Choroid plexus epithelial cell (primary cell): ENCODE measurements around the gene RAVER2.

Source experiments
- DNase-seq: peaks from one replicate; pipeline ENCODE4 v3.0.0-alpha.2; 2010; ENCODE audit warnings: low read depth
- H3K4me3 ChIP-seq: 2 replicates; pipeline ENCODE4 v1.5.1; 2011; ENCODE audit warnings: low read depth, mild to moderate bottlenecking, control low read depth, low read length, moderate library complexity
- TF ChIP-seq, protein P1 (sequence below): conservative IDR thresholded peaks from 2 replicates; pipeline ENCODE4 v1.5.1; 2011; ENCODE audit warnings: low read depth, mild to moderate bottlenecking, control low read depth, inconsistent platforms, low read length, moderate library complexity

RAVER2 gene

DNA sequence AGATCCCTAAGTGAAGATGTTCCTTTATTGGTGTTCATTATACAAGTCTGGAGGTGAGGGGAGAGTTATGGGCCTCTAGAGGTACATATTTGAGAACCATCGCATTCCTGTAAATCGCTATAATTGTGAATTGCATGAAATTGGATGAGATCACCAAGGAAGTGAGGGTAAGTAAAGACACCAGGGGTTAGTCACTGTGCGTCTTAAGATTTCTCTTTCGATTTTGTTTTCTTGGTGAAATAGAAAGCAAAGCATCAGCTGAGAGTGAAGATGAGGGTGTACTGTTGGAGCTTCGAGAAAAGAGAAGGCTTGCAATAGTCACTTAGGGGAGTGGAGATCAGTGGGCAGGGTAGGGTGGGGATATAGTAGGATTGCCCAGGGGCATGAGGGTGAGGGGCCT lies 82.1 kb downstream of the RAVER2 start:
- H3K4me3 ChIP-seq = no peak overlapping the region
- peak; percentile 28 for DNase-seq
- TF ChIP-seq, protein P1, sequence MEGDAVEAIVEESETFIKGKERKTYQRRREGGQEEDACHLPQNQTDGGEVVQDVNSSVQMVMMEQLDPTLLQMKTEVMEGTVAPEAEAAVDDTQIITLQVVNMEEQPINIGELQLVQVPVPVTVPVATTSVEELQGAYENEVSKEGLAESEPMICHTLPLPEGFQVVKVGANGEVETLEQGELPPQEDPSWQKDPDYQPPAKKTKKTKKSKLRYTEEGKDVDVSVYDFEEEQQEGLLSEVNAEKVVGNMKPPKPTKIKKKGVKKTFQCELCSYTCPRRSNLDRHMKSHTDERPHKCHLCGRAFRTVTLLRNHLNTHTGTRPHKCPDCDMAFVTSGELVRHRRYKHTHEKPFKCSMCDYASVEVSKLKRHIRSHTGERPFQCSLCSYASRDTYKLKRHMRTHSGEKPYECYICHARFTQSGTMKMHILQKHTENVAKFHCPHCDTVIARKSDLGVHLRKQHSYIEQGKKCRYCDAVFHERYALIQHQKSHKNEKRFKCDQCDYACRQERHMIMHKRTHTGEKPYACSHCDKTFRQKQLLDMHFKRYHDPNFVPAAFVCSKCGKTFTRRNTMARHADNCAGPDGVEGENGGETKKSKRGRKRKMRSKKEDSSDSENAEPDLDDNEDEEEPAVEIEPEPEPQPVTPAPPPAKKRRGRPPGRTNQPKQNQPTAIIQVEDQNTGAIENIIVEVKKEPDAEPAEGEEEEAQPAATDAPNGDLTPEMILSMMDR = no peak

DNA sequence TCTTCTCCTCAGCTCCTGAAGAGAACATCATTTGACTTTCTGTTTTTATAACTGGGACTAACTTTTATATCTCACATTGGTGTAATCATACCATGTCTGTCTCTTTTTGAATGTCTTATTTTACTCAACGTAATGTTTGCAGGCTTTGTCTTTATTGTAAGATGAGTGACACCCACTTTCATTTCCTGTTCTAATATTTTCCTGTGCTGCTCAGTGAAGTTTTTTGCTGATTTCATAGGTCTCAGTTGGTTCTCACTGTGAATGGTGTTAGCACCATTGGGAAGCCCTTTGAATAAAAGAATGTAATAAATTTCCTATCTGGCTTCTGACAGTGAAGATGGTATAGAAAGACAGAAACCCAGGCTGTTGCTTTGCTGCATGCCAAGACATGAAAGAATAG lies 84.0 kb downstream of the RAVER2 start:
- H3K4me3 ChIP-seq = no peak overlapping the region
- TF ChIP-seq, protein P1 = no peak
- peak; percentile 16 for DNase-seq

DNA sequence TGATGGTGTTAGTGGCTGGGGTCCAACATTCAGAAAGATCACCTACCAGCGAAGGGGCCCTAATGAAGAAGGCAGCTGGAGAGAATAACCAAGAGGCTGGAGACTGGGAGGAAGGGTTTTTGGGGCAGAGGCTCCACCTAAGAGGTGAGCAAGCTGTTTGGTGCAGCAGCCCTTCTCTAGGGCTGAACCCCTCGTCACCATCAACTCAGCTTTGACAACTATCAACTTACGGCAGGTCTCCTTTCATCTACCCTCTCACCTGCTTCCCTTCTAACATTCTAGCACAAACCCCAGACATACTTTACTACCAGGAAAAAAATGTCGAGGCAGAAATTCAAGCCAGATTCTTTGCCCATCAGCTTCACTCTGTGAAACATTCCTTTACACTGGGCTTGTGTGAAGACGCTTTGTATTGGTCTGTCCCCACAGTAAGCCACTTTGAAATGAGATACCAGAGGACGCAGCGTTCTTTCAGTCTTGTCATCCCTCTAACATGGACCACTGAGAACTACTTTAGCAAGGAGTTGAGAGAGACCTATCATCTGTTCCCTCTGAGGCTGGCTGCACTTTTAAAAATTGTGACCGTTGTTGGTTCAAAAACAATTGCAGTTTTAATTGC lies 84.6 kb downstream of the RAVER2 start:
- TF ChIP-seq, protein P1 = no peak
- no peak for DNase-seq
- H3K4me3 ChIP-seq = no peak overlapping the region

DNA sequence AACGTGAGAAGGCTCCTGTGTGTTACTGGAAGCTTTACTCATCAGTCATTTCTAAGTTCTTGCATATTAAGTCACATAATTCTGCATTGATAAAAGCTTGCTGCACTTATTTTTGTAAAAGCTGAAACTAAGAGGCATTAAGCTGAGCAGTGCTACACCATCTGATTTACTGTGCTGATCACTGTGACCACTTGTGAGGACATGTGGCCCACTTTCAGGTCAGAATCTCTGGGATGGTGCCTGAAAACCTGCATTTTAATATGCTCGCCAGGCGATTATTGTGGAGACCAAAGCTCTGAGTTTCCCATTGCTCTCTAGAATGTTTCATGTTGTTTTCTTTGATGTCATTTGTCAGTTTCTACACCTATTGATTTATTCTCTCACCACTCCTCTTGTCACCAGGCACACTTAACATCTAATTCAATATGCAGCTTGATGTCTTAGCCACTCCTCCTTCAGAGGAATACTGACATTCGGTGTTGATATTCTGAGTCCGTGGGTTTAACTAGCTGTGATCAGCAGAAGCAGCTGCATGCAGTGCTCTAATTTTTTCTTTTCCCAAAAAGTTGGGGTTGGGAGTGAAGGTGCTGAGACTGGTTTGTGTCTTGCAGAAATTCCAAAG lies 85.3 kb downstream of the RAVER2 start:
- H3K4me3 ChIP-seq = no peak overlapping the region
- TF ChIP-seq, protein P1 = no peak
- no peak for DNase-seq

DNA sequence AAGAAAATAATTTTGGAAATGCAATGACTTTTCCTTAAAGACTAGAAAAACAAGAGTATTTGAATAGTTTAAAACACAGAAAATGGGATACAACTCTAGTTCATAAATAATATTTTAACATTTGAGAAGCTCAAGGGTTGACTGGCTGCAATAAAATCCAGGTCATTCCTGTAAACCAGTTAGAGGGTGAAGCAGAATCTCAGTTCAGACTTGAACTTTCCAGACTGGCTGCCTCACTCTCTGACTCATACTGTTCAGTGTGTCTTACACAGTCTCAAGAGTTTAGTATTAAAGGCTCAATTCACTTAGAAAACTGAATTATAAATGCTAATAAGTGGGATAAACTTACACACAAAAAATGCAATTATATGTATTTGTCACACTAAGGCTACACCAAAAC lies 89.9 kb downstream of the RAVER2 start:
- H3K4me3 ChIP-seq = no peak overlapping the region
- DNase-seq = peak; percentile 83
- TF ChIP-seq, protein P1 = no peak

DNA sequence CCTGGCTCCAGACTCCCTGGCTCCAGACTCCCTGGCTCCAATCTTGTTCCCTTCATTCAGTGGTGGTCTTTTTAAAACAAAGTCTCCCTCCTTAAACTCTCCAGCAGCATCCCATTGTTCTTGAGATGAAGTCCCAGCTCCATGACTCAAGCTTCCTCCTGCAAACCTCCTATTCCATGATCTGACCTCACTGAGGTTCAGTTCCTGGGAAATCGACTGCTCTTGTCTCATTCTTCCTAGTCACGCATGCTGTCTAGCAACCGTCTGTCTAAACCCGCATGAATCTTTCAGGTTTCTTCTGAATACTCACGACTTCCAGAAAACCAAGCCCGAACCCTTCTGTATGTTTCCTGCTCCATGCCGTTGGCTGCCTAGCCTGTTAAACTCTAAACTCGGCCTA lies 91.9 kb downstream of the RAVER2 start:
- TF ChIP-seq, protein P1 = no peak
- H3K4me3 ChIP-seq = no peak overlapping the region
- DNase-seq = no peak

DNA sequence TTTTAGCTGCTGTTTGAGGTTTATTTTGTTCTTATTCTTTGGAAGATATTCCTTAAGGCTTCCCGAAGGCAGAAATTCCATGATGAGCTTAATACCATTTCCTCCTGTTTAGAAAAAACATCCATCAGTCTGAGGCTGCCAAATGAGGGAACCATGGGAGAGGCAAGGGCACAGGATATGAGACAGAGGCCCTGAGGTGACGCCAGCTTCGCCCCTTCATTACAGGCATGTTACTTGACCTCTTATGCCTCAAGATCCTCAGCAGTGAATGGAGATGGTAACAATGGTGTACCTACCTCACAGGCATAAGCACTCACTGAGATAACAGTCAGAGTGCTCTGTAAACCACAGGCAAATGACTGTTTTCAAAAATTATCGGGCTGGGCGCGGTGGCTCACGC lies 93.6 kb downstream of the RAVER2 start:
- DNase-seq = no peak
- TF ChIP-seq, protein P1 = no peak
- H3K4me3 ChIP-seq = no peak overlapping the region
